NB4 (cell line): ENCODE data around the gene RAP1GAP2.

ENCODE experiments used
- DNase-seq: peaks from one replicate; pipeline ENCODE4 v3.0.0; 2010; ENCODE audit warnings: low read depth
- H3K4me3 ChIP-seq: one replicate; pipeline ENCODE4 v1.5.1; 2011; ENCODE audit warnings: mild to moderate bottlenecking, low read depth, low read length, moderate library complexity
- MYC ChIP-seq: IDR thresholded peaks from 2 replicates; pipeline ENCODE4 v1.6.1; 2011; ENCODE audit warnings: low read depth, low read length
- POLR2A ChIP-seq: IDR thresholded peaks from 2 replicates; pipeline ENCODE4 v1.6.1; 2011; ENCODE audit warnings: mild to moderate bottlenecking; ENCODE audit not compliant: insufficient read length; ENCODE audit errors: extremely low read depth
- TF ChIP-seq, protein P1 (sequence below): IDR thresholded peaks from one replicate; pipeline ENCODE4 v1.5.1; 2012; ENCODE audit warnings: low read depth, low read length
- TF ChIP-seq, protein P2 (sequence below): IDR thresholded peaks from 2 replicates; pipeline ENCODE4 v1.6.1; 2011; ENCODE audit warnings: low read depth, low read length

RAP1GAP2 gene

DNA sequence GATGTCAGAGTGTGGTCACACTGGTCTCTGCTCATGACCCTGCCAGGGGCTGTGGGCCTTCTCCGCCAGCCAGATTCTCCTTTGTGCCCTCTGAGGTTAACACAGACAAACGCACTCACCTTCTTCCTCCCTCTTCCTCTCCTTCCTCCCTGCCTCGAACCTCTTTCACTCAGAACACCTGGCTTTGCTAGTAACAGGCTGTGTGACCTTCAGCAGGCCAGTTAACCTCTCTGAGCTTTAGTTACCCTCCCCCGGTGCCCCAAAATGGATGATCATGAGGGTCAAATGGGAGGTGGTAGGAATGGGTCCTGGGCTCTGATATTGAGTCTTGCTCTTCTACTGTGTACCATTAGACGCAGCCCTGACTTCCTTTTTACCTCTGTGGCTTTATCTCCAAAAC is 140.1 kb downstream of the RAP1GAP2 start:
- no peak for TF ChIP-seq POLR2A
- TF ChIP-seq, protein P1, sequence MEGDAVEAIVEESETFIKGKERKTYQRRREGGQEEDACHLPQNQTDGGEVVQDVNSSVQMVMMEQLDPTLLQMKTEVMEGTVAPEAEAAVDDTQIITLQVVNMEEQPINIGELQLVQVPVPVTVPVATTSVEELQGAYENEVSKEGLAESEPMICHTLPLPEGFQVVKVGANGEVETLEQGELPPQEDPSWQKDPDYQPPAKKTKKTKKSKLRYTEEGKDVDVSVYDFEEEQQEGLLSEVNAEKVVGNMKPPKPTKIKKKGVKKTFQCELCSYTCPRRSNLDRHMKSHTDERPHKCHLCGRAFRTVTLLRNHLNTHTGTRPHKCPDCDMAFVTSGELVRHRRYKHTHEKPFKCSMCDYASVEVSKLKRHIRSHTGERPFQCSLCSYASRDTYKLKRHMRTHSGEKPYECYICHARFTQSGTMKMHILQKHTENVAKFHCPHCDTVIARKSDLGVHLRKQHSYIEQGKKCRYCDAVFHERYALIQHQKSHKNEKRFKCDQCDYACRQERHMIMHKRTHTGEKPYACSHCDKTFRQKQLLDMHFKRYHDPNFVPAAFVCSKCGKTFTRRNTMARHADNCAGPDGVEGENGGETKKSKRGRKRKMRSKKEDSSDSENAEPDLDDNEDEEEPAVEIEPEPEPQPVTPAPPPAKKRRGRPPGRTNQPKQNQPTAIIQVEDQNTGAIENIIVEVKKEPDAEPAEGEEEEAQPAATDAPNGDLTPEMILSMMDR, result no peak
- TF ChIP-seq, protein P2, sequence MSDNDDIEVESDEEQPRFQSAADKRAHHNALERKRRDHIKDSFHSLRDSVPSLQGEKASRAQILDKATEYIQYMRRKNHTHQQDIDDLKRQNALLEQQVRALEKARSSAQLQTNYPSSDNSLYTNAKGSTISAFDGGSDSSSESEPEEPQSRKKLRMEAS, result no peak
- TF ChIP-seq MYC, result no peak

DNA sequence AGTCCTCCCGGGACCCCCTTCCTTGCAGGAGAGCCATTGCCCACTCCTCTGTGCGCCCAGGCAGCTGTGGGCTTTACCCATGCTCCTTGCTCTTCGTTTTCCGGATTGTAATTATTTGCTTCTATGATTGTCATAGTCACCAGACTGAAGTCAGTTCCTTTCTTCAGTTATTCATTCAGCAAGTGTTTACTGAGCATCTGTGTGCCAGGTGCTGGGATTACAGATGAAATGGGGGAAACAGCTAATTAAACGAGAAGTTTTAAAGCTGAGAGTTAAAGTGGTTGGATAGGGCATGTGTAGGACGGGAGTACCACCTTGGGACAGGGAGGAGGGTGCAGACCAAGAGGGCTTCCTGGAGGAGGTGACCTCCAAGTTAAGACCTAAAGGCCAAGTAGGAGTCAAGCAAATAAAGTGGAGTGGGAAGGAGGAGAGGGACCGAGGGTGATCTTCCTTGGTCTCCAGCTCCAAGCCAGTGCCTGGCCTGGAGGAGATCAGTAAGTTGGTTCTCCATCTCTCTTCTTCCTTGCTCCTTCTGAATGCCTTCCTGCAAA is 140.6 kb downstream of the RAP1GAP2 start:
- TF ChIP-seq, protein P2, result no peak
- TF ChIP-seq MYC, result no peak
- TF ChIP-seq, protein P1, result no peak
- no peak for TF ChIP-seq POLR2A
- no peak for DNase-seq
- H3K4me3 ChIP-seq, result no peak overlapping the region

More for the DNA sequence above, 140.1 kb downstream of the RAP1GAP2 start:
- H3K4me3 ChIP-seq, result no peak overlapping the region
- no peak for DNase-seq

DNA sequence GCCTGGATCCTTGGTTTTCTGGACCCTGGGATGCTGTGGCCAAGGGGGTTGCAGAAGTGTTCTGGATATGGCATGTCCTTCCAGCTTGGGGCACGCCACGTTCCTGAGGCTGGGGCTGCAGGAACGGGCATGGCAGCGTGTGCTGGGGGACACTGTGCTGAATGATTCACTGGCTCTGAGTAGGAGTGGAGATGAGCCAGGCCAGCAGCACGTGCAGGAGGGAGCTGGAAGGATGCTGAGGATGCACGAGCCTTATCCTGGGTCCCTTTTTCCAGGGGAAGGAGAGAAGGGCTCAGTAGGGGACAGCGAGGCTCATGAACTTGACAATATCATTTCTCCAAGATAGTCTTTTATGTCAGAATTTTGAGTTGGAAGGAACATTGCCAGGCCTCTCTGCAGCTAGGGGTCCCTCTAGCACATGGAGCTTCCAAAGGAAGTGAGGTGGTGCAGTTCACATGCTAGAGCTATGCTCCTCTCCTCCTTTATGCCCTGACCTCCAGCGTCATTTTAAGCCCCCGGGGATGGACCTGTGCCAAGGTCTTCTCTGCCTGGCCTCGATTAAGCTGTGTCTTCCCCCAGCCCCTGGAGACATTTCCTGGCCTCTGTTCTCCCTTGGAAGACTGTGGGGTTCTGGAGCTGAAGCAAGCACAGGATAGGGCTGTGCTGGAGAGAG is 141.2 kb downstream of the RAP1GAP2 start:
- DNase-seq, result no peak
- H3K4me3 ChIP-seq, result no peak overlapping the region
- no peak for TF ChIP-seq MYC
- TF ChIP-seq, protein P2, result no peak
- TF ChIP-seq, protein P1, result no peak
- TF ChIP-seq POLR2A, result no peak

DNA sequence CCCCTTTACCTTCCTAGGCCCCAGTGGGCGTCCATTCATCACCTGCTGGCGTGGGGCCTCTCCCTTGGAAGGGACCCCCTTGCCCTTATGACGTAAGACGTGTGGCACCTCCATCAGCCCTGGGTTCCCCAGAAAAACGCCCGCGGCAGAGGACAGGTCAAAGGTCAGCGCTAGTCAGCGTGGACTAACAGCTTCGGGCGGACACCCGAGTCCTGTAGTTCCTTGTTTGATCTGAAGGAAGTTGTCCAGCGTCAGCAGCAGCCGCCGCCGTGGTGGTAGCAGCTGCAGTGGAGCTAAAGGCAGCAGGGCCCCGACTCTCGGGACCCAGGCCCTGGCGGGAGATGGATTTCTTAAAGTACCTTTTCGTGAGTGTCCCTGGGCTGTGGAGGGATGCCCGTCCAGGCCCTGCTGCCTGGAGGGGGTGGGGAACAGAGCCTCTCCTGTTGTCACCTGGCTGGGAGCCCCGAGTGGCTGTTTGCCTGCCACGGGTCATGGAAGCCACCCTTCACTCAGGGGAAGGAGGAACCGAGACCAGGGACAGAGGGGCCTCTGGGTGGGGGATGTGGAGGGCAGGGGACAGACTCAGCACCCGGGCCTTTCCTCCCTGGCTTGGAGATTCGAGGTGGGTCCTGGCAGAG is 143.6 kb downstream of the RAP1GAP2 start:
- no peak overlapping the region for H3K4me3 ChIP-seq
- no peak for DNase-seq
- TF ChIP-seq MYC, result no peak
- TF ChIP-seq, protein P1, result no peak
- TF ChIP-seq POLR2A, result no peak
- TF ChIP-seq, protein P2, result no peak

DNA sequence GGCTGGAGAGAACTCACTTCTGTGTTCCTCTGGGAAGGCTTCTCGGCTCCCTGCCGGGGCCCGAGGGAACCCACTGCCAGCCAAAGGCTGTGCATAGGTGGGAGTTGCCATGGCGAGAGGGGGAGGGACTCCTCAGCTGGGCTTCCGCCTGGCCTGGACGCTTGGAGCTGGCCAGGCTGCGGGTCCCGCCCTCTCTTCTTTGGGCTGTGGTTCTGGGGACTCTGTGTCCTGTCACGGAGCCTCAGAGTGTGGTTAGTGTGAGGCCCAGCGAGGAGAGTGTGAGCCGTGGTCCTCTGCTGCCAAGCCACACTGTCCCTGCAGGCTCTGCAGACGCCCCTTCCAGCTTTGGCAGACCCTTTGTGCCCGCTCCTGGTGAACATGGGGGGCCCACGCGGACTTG is 144.1 kb downstream of the RAP1GAP2 start:
- no peak overlapping the region for H3K4me3 ChIP-seq
- TF ChIP-seq POLR2A, result no peak
- TF ChIP-seq, protein P1, result no peak
- TF ChIP-seq, protein P2, result no peak
- DNase-seq, result no peak
